ENCODE measurements around the gene ELOA.
"Not testable (repeated sequence)": the region's sequence is repeated elsewhere in the genome, so short reads cannot be mapped to it uniquely, and the experiment has no call there.

Gene ELOA

GRCh38 chr1:23787701-23788100, 44.4 kb downstream of the ELOA start:
- DNase-seq, result no peak

GRCh38 chr1:23788695-23789094, 45.4 kb downstream of the ELOA start:
- no peak for DNase-seq

- peak; percentile 81 for DNase-seq
Observed at GRCh38 chr1:23790696-23791515, 47.6 kb downstream of the ELOA start, which contains the start of gene LYPLA2. Gene LYPLA2 (plus strand): TSS chr1:23791145. CDS start chr1:23792683, 1,538 bp downstream.

GRCh38 chr1:23791516-23792047, 48.3 kb downstream of the ELOA start:
- peak; percentile 42 for DNase-seq

GRCh38 chr1:23792151-23792945, 49.1 kb downstream of the ELOA start:
- DNase-seq, result no peak

- peak; percentile 54 for DNase-seq
Observed at GRCh38 chr1:23793018-23793781, 49.9 kb downstream of the ELOA start.

- DNase-seq, result no peak
Observed at GRCh38 chr1:23793861-23794731, 50.8 kb downstream of the ELOA start.

- DNase-seq, result not testable (repeated sequence)
Observed at GRCh38 chr1:23794732-23795182, 51.5 kb downstream of the ELOA start.

- DNase-seq, result no peak
Observed at GRCh38 chr1:23795676-23796465, 52.6 kb downstream of the ELOA start.

GRCh38 chr1:23796466-23797271, 53.4 kb downstream of the ELOA start:
- DNase-seq, result no peak

- no peak for DNase-seq
Observed at GRCh38 chr1:23797478-23798448, 54.5 kb downstream of the ELOA start.

- DNase-seq, result no peak
Observed at GRCh38 chr1:23798662-23799142, 55.4 kb downstream of the ELOA start.

- no peak for DNase-seq
Observed at GRCh38 chr1:23799255-23799569, 55.9 kb downstream of the ELOA start.

- DNase-seq, result no peak
Observed at GRCh38 chr1:23799570-23800399, 56.5 kb downstream of the ELOA start.

GRCh38 chr1:23800400-23801337, 57.4 kb downstream of the ELOA start, which contains the start of gene GALE:
Gene GALE (minus strand): TSS chr1:23800754. CDS start chr1:23799007, 1,747 bp downstream.
- peak; percentile 96 for DNase-seq

GRCh38 chr1:23801338-23801748, 58.1 kb downstream of the ELOA start:
- no peak for DNase-seq

All from activated T-cell treated with anti-CD3 and anti-CD28 coated beads, Interleukin-2, amount 50 U/mL, for 1 hour (primary cell).